ENCODE measurements around the gene BRINP1.

The BRINP1 gene

DNA sequence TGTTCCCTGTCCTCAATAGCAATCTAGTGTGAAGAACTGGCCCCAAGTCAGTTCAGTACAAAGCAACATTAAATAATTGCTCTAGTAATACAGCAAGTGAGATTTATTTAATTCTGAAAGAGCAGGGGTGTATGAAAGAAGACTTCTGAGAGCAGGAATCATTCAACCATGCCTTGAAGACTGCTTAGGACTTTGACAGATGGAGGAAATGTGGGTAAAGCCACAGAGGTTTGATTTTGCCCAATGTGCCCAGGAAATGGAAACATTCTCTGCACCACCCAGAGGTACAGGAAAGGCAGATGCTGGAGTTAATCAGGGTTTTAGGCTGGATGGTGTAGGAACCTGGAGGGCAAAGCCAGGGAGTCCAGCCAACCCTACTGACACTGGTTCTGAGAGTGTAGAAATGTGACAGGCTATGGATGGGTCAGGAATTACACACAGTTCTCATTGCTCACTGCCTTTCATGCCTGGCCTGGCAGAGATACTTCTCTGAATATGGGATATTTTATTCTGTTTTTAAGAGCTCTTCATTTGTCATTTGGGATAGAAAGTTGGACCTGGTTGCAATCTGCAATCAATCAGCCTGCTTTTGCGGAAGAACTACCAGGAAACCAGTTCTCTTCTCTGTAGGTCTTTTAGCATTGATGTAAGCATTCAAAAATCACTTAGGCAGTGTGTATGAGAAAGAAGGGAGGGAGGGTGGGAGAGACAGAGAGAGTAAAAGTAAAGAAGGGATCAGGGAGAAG is 88.3 kb downstream of the BRINP1 start:
- no peak for DNase-seq

DNA sequence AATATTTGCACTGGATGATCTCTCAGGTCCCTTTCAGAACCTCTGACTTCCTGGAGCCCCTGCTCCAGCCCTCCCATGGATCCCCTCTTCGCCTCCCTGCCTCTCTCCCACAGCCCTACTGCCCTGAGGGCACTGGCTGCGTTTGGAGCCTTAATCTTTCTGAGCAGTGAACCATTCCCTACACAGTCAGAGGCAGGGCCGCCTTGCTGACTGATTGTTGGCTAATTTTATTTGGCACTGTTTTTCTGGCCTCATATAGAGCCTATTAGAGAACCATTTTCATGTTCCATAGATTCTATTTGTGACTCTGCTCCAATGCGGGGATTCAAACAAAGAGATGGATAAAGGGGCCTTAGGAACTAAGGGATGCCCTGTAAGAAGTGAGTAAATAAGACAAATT is 91.1 kb downstream of the BRINP1 start:
- no peak for DNase-seq

DNA sequence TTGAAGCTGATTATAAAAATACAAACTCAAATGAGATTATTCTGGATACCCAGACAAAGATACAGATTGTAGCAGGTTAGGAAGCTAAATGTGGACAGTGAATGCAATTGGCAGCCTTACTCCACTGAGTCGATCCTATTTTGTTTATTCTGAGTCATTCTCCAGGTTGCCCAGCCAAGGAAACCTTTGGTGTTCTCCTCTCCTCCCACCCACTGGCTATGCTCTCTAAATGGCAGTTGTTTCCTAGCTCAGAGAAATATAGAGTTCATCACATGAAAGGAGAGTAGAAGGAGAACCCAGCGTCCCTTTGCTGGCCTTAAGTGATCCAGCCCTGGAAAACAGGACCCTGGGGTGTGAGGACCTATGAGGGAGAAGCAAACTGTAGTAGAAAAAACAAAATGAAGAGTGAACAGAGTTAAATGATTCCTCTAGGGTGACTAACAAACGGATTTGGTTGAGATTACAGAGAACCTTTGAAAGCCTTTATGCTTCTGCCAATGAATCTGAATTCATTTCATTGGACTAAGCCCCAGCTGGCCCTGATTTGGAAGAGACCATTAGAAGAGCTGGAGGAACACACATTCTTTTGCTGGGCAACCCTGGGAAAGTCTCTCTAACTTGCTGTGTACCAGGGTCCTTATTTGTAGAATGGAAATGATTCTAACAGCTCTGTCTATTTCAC is 95.1 kb downstream of the BRINP1 start:
- DNase-seq, result no peak

DNA sequence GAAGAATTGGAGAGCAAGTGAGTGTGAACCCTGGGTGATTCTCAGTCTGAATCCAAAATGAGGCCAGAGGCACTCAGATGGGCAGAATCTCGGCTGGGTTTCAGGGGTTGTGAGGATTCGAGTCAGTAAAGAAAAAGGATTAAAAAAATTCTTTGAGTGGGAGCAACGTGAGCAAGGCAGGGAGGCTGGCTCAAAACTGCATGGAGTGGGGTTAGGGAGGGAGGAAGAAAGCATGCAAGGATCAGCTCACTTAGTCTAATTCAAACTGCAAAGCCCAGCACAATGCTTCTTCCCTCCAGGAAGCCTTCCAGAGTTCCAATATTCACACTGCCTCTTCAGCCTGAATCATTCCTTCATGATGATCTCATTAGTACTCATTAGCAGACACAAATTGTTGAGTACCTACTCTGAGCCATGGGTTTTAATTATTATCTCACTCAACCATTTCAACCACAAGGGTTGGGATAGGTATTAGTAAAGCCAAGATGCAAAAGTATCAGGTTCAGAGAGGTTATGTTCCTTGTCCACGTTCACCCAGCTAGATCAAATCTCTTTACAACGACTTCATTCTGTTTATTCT is 95.8 kb downstream of the BRINP1 start:
- no peak for DNase-seq

DNA sequence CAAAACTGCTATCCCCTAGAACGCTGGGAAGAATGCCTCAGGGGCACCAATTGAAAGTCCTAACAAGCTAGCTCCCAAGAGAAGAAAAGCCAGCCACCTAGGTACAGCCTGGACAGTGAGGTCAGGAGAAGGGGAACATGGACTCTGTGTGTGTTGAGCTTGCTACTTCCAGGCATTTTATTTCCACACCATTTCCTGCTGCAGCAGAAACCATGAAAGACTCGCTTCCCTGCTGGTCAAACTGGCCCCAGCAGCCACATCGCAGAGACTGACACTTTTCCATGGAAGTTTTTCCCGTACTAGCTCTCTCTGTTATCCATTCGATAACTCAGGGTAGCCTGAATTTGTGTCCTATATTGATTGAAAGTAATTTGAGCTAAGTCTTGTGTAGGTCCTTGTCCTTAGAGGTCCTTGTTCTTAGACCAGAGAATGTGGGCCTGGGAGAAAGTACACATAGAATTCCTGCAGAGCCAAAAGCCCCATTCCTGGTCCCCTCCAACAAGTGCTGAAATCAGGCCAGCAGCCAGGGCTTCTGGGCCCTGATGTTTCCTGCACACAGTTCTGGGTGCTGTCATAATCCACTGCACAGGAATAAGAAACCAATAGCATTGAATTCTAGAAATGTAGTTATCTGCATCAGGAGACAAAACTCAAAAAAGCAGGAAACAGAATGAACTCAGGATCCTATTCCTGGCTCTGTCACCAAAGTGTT is 96.6 kb downstream of the BRINP1 start:
- no peak for DNase-seq

DNA sequence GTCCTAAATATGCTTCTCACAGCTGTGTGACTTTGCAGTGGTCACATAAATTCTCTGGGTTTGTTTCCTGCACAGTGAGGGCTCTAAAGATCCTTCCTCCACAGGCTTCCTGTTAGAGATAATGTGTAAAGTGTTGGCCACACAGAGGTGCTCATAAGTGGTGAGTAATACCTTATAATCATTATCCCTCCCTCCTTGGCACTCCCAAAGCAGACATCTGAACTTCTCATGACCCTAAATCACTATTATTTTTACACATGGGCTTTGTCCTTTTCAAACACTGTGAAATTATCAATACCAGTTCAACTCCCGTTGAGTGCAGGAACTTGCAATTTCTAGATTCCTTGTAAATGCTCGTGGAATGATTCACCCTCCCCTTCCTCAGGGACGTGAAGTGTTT is 100.2 kb downstream of the BRINP1 start:
- no peak for DNase-seq

DNA sequence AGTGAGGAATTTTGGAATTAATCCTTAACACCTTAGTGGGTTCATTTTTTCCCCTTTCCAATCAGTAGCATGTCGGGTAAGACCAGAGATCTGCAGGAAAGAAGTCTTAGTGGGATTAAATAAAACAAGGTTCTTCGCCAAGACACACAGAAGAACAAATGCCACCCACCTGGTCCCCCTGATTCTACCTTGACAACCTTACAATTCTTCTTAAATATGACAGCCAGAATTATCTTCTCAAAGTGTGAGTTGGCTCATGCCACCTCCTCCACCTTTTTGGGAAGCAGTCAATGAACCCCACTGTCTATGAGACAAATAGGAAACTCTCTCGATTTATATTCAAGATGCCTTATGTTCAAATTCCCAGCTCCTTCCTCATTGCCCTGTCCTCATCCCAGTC is 105.1 kb downstream of the BRINP1 start:
- DNase-seq, result no peak

DNA sequence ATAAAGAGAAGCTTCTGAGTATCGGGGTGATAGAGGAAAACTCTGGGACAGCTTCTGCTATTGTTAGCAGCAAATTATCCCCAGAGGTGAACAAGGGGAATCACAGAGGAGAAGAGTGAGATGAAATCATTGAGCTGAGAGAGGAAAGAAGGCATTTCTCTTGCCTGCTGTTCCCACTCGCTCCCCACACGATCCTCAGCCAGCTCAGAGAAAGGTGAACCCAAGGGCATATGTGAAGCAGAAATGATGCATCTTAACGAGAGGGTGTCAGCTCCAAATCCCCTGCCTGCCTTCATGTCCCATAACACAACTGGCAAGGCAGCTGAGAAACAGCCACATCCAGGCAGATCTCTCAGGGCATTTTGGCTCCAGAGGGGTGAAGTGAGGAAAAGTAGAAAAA is 111.6 kb downstream of the BRINP1 start:
- no peak for DNase-seq

DNA sequence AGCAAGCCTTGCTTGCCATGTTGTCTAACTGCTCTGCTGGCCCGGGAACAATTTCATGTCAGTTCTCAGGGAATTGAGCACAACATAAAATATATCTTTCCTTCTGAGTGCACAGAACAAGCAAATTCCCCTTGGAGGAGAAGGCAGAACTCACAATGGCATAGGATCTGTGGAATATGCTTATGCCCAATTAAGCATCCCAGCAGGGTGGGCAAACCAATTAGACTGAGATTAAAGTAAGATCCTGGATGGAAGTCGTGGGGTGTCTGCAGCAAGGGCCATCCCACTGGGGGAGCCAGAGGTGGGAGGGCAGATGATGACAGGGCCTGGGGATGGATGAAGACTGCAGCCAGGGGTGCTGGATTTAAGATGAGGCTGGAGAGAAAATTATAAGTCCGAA is 114.1 kb downstream of the BRINP1 start:
- no peak for DNase-seq

DNA sequence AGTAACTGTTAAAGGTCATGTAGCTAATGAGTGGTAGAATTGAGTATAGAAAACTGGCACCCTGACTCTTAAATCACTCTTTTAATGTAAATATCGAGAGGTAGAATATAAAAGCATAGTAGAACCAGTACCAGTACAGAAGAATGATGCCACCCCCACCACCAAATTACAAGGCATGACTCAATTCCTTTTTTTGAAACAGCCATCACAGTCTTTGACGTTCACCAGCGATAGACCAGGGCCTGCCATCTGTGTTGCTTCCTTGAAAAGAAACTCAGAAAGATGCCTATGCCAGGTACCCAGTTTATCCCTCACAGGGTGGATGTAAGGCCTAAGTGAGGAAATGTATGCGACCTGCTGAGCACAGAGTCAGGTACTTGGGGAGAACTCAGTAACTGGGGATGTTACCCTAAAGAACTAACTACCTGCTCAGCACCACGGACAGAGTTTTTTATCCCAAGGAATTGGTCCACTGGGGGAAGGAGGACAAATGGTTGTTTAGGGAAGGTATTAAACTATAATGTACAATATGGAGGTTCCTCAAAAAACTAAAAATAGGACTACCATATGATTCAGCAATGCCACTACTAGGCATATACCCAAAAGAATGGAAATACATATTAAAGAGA is 116.5 kb downstream of the BRINP1 start:
- no peak for DNase-seq

DNA sequence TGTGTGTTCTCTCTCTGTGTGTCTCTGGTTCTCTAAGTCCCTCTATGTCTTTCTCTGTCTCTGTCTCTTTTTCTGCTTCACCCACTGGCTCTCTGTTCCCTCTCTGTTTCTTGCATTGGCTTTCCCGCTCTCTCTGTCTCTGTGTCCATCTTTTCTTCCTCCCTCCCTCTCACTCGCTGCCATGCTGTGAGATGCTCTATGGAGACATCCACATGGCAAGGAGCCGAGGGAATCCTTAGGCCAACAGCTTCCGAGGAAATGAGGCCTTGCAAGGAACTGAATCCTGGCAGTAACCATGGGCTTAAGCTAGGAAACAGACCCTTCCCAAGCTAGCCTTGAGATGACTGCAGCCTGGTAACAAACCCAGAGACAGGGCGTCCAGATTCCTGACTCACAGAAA is 117.3 kb downstream of the BRINP1 start:
- DNase-seq, result no peak

DNA sequence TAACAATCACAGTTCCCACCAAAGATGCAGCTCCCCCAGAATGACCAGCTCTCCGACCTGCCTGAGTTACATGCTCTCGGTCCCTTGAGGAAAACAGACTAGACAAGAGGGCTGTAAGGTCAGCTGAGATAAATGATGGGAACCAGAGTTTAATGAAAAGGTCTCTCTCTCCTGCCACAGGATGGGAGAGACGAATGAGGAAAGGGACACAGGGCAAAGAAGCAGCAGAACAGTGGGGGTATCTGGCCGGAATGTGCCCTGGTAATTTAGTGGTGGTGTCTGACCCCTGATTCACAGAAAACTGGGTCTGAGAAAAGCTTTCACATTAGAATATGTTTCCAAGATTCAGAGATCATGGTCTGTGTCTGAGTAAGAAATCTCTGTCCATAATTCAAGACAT is 118.5 kb downstream of the BRINP1 start:
- DNase-seq, result no peak

DNA sequence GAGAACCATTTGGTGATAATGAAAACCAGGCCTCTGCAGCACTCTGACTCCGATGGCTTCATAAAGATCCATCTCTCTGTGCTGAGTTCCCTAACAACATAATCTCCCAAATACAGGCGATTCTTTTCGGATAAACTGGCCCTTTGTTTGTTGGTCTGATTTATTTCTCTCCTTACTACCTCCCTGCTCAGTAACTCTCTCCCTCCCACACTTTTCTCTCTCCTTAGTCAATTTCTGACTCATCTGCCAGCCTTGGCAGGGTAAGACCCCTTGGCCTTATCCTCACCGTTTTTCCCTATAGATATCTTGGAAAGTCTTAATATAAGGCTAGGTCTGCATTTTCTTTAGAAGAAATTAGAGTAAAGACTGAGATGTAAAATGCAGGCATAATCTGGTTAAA is 128.7 kb downstream of the BRINP1 start:
- DNase-seq, result no peak

DNA sequence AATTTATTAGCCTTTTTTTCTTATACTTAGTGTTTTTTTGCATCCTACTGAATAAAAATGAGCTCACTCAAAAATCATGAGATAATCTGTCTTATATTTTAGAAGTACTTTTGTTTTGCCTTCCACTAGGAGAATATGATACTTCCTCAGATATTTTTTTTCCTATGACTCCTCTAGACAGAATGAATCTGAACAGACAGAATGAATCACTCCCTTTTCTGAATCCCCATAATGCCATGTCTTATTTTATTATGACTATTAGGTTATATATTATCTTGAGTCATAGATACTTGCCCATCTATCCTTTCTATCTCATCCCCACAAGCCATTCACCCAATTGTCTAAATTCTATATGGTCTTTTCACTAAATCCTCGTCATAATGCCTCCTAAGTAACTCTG is 134.6 kb downstream of the BRINP1 start:
- DNase-seq, result no peak

DNA sequence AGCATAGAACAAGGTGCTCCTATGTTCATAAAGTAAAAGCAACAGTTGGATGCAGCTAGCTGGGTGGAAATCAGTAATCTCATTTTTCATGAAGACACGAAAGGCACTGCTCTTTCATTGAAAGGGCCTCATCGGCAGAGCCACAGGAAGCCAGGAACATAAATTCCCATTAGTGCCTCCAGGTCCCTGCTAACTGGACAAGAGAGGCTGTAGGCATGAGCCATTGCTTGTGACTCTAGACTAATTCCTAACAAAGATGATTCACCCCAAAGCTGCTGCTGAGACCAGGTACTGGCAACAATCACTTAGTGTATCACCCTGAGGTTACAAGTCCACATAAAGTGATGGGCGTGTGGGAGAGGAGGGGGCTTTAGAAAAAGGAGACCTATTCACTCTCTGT is 141.8 kb downstream of the BRINP1 start:
- no peak for DNase-seq

DNA sequence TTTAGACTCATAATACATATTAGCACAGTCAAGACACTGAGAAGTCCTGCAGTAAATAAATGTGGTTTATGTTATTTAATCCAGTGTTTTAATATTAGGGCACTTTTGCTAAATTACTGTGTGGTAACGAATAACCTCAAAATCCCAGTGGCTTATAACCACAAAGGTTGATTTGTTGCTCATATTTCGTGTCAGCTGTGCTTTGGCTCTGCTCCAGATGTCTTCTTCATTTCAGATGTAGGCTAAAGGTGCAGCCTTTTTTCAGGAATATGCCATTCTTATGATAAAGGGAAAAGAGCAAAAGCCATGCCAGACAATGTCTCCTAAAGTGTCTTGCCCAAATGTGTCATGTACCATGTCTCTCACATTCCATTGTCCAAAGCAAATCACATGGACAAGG is 144.8 kb downstream of the BRINP1 start:
- DNase-seq, result no peak

DNA sequence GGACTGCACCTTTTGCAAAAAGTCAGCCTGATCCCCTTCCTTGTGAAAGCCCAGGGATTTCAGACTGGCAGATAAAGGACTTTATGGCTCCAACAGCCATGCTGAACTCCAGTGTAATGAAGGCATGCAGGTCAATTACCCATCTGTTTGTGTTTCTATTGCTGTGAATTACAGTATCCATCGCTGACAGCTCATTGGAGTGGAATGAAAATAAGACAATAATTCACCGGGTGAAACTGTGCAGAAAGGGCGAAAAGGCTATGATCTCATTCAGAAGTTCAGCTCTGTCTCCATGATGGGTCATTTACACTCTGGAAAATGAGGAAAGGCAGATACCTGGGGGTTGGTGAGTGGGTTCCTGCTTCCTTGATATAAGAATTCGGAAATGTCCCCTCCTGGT is 148.0 kb downstream of the BRINP1 start:
- DNase-seq, result no peak

DNA sequence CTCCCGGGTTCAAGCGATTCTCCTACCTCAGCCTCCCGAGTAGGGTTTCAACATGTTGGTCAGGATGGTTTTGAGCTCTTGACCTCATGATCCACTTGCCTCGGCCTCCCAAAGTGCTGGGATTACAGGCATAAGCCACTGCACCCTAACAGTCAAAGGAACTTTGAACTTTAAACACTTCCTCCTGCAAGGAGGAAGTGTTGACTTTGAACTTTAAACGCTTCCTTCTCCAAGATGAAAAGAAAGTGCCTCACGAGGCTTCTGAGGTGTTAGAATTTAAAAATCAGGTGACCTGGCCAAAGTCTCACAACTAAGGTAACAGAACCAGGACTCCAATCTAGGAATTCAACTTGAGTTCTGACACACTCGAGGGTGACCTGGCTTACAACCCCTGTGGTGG is 150.9 kb downstream of the BRINP1 start:
- DNase-seq, result no peak

DNA sequence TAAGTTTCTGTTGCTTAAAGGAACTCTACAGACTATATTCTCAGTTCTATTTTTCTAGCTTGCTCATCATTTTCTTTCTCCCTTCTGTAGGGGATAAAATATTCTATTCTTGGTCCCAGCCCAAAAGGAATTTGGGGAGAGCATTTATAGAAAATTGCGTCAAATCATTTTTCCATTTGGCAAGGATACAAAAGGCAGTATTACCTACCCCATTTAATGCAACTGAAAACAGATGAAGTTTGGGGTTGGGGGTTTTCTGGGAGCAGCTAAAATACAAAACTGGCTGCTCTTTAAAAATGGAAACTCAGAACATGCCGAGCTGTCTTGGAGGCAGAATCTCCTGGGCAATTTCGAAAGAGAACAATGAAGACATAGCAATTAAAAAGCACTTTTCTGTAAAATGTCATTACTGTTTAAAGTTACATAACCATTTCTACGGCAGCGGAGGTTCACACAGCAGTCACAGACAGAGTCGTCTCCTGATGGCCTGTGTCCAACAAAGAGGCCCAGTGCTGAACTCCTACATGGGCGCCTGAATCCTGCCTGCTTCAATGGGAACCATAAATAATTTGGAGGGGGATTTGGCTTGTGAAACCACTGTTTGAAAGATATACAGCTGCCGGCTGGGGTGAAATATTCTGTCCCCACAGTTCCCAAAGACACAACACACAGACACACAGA is 152.4 kb downstream of the BRINP1 start:
- DNase-seq, result no peak

DNA sequence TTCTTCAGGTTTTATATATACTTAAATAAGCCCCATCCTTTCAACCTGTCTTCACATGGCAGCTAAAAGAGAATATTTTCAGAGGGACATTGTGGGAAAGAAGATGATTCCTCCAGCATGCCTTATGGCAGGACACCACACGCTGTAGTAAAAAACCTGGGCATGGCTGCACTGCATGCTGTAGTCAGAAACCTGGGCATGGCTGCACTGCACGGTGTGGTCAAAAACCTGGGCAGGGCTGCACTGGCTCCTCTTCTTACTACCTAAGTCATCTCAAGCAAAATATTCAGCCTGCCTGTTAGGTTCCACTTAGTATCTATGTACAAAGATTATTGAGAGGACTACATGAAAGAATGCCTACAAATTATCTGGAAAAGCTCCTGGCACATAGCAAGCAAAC is 153.6 kb downstream of the BRINP1 start:
- DNase-seq, result no peak

DNA sequence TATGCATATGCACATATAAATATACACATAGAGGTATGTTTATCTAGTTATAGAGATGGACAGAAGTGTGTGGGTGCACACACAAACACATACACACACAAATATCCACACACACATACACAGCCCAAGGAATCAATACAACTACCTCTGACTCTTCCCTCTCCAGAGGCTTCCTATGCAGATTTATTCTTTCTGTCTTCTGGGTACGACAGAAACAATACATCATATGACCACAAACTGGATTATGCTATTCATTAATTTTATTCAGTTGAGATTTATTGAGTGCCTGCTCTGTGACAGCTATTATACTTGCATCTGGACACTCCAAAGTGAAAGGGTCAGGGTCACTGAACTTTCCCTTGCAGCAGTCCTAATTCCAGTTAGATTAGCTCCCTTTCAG is 155.8 kb downstream of the BRINP1 start:
- DNase-seq, result no peak

DNA sequence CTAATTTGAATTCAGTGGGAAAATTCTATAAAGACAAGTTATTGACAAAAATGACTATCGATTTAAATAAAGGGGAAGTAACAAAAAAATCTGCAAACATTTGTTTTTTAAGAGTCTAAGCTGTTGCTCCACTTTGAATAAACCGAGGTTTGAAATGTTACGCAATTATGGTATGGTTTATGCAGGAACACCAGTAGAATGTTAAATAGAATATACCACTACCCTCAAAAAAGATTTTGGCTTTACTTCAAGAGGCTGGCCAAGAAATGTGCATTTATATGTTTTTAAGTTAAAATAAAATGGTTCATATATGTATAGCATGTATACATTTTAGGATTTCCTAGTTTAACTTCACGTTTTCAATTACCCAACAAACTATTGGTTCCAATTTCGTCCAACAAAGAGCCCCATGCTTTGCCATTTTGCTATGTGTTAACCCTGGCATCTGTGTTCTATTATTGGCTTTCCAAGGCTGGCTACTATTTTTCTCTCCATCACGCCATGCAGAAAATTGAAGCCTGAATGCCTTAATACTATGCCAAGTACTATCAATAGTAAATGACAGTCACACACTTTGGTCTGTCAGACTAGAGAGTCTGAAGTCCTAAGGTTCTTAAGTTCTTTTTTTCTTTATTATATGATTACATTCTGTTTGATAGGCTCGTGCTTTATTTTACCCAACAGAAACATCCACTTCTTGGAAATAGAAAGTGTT is 171.2 kb downstream of the BRINP1 start:
- no peak for DNase-seq
